Keratinocyte (primary cell): ENCODE measurements around the gene ERFL.

Experiments used
- EZH2 ChIP-seq: IDR thresholded peaks from one replicate; pipeline ENCODE4 v1.6.1; 2012; ENCODE audit warnings: inconsistent platforms, mild to moderate bottlenecking, low read length, moderate library complexity
- TF ChIP-seq, protein P1 (sequence below), 3 experiments: IDR thresholded peaks in 1 of 3; conservative IDR thresholded peaks in 1 of 3; optimal IDR thresholded peaks in 1 of 3; 2 replicates in 2 of 3; 3 replicates in 1 of 3; pipeline versions ENCODE3 to v1.5.1; 2011; ENCODE audit warnings: low read length in 3 of 3, mild to moderate bottlenecking in 3 of 3, moderate library complexity in 2 of 3, control low read depth in 1 of 3, inconsistent platforms in 1 of 3; ENCODE audit not compliant: insufficient read depth in 2 of 3; ENCODE audit errors: extremely low read depth in 1 of 3

GRCh38 chr19:41895745-41896580 is 32.3 kb downstream of the ERFL start:
- TF ChIP-seq, protein P1, sequence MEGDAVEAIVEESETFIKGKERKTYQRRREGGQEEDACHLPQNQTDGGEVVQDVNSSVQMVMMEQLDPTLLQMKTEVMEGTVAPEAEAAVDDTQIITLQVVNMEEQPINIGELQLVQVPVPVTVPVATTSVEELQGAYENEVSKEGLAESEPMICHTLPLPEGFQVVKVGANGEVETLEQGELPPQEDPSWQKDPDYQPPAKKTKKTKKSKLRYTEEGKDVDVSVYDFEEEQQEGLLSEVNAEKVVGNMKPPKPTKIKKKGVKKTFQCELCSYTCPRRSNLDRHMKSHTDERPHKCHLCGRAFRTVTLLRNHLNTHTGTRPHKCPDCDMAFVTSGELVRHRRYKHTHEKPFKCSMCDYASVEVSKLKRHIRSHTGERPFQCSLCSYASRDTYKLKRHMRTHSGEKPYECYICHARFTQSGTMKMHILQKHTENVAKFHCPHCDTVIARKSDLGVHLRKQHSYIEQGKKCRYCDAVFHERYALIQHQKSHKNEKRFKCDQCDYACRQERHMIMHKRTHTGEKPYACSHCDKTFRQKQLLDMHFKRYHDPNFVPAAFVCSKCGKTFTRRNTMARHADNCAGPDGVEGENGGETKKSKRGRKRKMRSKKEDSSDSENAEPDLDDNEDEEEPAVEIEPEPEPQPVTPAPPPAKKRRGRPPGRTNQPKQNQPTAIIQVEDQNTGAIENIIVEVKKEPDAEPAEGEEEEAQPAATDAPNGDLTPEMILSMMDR (optimal IDR thresholded peaks at IDR 0.05 in 1 of 3, IDR thresholded peaks at IDR 0.05 in 1 of 3, conservative IDR thresholded peaks at IDR 0.05 in 1 of 3; ENCODE audit: extremely low read depth in 1 of 3, insufficient read depth in 2 of 3, low read length in 3 of 3) = peak in 1 of 3 experiments; percentile 28
- no peak for TF ChIP-seq EZH2
